GM12891 (cell line): ENCODE data around the gene PTPRN2.

Source experiments
- DNase-seq: peaks from one replicate; pipeline ENCODE4 v3.0.0; 2011; ENCODE audit warnings: low spot score; ENCODE audit not compliant: insufficient read length
- FAIRE-seq: peaks from 2 replicates; lab custom pipeline; 2011; peaks lifted over from hg19 to GRCh38; lab: Jason Lieb, UNC
- PAX5 ChIP-seq: IDR thresholded peaks from 2 replicates; pipeline ENCODE4 v1.6.1; 2011; ENCODE audit warnings: low read length, moderate library complexity, mild to moderate bottlenecking; ENCODE audit not compliant: insufficient read depth, severe bottlenecking
- POLR2A ChIP-seq: IDR thresholded peaks from 2 replicates; pipeline ENCODE4 v1.6.1; 2011; ENCODE audit warnings: low read depth, low read length, control low read depth
- POLR2AphosphoS5 ChIP-seq: IDR thresholded peaks from 2 replicates; pipeline ENCODE4 v1.6.1; 2011; ENCODE audit warnings: low read depth, low read length, control low read depth
- POU2F2 ChIP-seq: IDR thresholded peaks from 2 replicates; pipeline ENCODE4 v1.6.1; 2011; ENCODE audit warnings: low read depth, mild to moderate bottlenecking, control low read depth, low read length, moderate library complexity
- SPI1 ChIP-seq: IDR thresholded peaks from 2 replicates; pipeline ENCODE4 v1.6.1; 2011; ENCODE audit warnings: low read depth, low read length, control low read depth
- TAF1 ChIP-seq: IDR thresholded peaks from 2 replicates; pipeline ENCODE4 v1.6.1; 2011; ENCODE audit warnings: low read depth, low read length, control low read depth

Gene PTPRN2

DNA sequence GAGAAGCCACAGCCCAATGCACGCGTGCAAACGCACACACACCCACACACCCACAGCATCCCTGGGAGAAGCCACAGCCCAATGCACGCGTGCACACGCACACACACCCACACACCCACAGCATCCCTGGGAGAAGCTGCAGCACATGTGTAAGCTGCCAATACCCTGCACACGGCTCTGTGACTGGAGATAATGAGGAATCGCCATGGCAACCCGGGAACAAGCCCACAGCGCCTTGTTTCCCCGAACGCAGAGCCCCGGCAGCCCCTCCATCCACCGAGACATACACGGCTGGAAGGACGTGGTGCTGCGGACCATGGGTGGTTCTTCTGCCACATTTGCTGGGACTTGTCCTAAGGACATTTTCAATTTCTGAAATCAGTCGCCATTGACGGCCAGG is 221.3 kb downstream of the PTPRN2 start:
- DNase-seq = no peak
- TF ChIP-seq POLR2AphosphoS5 = no peak
- no peak for FAIRE-seq

GRCh38 chr7:158365267-158365666 is 222.4 kb downstream of the PTPRN2 start:
- no peak for FAIRE-seq
- TF ChIP-seq PAX5 = no peak
- TF ChIP-seq POLR2AphosphoS5 = no peak
- no peak for TF ChIP-seq POLR2A
- TF ChIP-seq POU2F2 = no peak
- TF ChIP-seq SPI1 = no peak
- no peak for TF ChIP-seq TAF1
- no peak for DNase-seq

DNA sequence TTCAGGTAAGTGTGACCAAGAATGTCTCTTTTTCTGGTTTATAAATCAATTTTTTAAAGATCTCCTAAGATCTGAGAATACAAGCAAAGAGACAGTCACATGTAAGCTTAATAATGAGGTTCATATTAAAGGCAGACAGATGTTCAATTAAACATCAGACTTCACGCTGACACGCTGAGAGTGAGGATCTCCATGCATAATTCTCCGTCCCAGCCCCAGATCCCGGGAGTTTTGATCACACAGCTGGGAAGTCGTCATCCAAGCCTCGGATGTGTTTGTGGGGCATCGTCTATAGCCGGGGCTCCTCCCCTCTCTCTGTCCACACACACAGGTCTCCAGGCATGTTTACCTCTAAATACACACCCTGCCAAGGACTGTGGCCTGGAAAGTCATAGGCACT is 223.2 kb downstream of the PTPRN2 start:
- DNase-seq (no peak), FAIRE-seq (no peak)
- no peak for TF ChIP-seq POLR2AphosphoS5
- no peak for TF ChIP-seq PAX5
- no peak for TF ChIP-seq TAF1
- TF ChIP-seq SPI1 = no peak
- TF ChIP-seq POU2F2 = no peak
- TF ChIP-seq POLR2A = no peak

DNA sequence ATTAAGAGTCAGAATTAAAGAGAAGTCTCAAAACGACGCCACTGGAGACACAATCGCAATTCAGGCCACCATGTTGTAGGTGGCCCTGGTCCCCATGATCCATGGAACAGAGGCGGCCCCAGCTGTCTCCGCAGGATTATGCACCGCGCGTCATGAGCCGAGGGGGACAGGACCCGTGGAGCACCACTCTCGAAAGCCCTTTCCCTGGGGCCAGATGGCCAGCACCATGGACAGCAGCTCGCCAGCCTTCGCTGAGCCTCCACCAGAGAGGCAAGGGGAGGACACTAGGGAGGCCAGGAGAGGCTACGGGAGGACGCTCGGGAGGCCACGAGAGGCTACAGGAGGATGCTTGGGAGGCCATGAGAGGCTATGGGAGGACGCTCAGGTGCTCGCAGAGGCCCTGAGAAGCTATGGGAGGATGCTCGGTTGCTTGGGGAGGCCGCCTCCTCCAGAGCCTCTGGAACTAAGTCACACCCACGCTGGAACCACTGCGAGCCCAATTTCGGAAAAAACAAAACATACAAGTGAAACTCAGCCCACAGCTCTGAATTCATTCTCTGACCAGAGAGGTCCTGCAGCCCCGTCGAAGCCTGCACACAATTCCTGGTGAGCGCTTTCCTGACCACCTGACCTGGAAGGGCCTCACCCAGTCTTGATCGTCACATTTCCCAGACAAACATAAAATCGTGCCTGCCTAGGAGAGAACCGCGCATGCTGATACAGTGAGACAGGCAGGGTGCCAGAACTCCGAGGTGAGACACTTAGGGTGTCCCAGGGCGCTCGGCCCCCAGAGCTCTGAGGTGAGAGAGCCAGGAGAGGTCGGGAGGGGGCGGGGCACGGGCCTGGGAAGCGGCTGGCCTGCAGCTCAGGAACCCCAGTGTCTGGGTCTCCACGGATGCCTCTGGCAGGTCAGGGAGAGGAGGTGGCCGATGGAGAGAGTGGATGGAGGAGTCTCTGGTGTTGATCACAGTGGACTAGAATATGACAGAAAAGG is 224.4 kb downstream of the PTPRN2 start:
- FAIRE-seq (no peak), DNase-seq (no peak)
- TF ChIP-seq POLR2AphosphoS5 (no peak), POLR2A (no peak), SPI1 (no peak), TAF1 (no peak), POU2F2 (no peak), PAX5 (no peak)

- TF ChIP-seq TAF1 (no peak), POLR2AphosphoS5 (no peak), POU2F2 (no peak), PAX5 (no peak), POLR2A (no peak), SPI1 (no peak)
- FAIRE-seq = no peak
- no peak for DNase-seq
Measured at GRCh38 chr7:158362001-158362400, 225.6 kb downstream of the PTPRN2 start.

GRCh38 chr7:158361326-158361946 is 226.2 kb downstream of the PTPRN2 start:
- no peak for FAIRE-seq
- TF ChIP-seq POU2F2 (no peak), PAX5 (no peak), SPI1 (no peak), POLR2AphosphoS5 (no peak), POLR2A (no peak), TAF1 (no peak)
- DNase-seq = no peak

GRCh38 chr7:158358926-158359645 is 228.5 kb downstream of the PTPRN2 start:
- TF ChIP-seq POU2F2 (no peak), SPI1 (no peak), POLR2A (no peak), TAF1 (no peak), POLR2AphosphoS5 (no peak), PAX5 (no peak)
- DNase-seq (no peak), FAIRE-seq (no peak)

DNA sequence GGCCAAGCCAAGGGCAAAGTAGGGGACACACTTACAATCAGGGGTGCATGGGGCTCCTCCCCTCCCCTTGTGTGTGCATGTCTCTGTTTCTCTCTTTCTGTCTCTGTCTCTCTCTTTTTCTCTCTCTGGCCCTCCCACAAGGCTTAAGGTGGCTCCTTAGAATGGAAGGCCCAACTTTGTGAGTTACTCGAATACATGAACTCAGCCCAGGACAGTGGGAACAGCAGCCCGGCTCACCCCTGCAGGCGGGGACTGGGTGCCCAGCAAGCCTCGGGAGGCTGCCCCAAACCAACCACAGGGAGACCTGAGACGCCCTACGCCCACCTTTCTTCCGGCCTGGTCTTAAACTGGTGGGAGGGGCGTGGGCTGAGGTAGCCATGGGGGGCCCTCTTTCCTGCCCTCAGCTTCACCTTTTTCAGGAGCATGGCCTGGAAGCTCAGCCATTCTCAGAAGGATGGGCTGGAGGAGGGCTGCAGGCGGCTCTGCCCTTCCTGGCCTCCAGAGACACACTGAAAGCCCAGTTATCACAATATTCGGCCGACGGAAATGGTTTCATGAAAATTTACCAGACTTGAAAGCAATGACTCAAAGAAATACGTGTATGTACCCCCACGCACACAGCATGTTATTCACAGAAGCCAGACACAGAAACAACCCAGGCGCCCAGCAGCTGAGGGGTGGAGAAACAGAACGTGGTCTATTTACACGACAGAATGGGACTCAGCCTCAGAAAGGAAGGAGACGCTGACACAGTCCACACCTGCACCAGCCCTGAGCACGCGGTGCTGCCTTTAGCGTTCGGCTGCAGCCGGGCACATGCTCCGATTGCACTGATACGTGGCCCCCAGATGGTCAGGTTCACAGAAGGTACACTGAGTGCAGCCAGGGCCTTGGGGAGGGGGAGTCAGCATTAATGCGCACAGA is 229.5 kb downstream of the PTPRN2 start:
- TF ChIP-seq POU2F2 (no peak), POLR2AphosphoS5 (no peak), POLR2A (no peak), TAF1 (no peak), PAX5 (no peak), SPI1 (no peak)
- FAIRE-seq (no peak), DNase-seq (no peak)

GRCh38 chr7:158357106-158357897 is 230.3 kb downstream of the PTPRN2 start:
- TF ChIP-seq SPI1 = no peak
- no peak for TF ChIP-seq POU2F2
- TF ChIP-seq POLR2AphosphoS5 = no peak
- TF ChIP-seq PAX5 = no peak
- TF ChIP-seq POLR2A = no peak
- TF ChIP-seq TAF1 = no peak
- no peak for DNase-seq
- no peak for FAIRE-seq
